Ovary (tissue), 9 donors: Measurements from ENCODE around the gene INF2. TPM values are rescaled to one million over a fixed set of nuclear protein-coding genes. Genes with fewer than 3 reads are reported as not detected.

Experiments used
- DNase-seq, 5 donors: peaks; one replicate each; pipeline ENCODE4 v3.0.0-alpha.2; 2019 to 2020
- H3K27ac ChIP-seq, 2 donors: fragments of 200-600 bp; one replicate each; pipeline versions ENCODE4 v1.5.1 to v1.8.0; 2019 to 2022
- H3K27me3 ChIP-seq: fragments of 200-600 bp; one replicate; pipeline ENCODE4 v1.8.0; 2022
- H3K36me3 ChIP-seq: fragments of 200-600 bp; sonication (generic); one replicate; pipeline ENCODE4 v1.5.1; 2019
- H3K4me1 ChIP-seq: one replicate; pipeline ENCODE4 v1.8.1; 2013; ENCODE audit warnings: mild to moderate bottlenecking, moderate library complexity; ENCODE audit not compliant: insufficient read depth
- H3K4me3 ChIP-seq: fragments of 200-600 bp; sonication (generic); one replicate; pipeline ENCODE4 v1.5.1; 2017
- H3K9me3 ChIP-seq, 2 donors: fragments of 200-600 bp in 1 of 2; sonication (generic) in 1 of 2; one replicate each; pipeline versions ENCODE4 v1.5.1 to v1.8.1; 2013 to 2019; ENCODE audit warnings: mild to moderate bottlenecking in 1 of 2, moderate library complexity in 1 of 2
- EP300 ChIP-seq: sonication (generic); formaldehyde crosslinking; IDR thresholded peaks from one replicate; pipeline ENCODE4 v1.6.1; 2017; ENCODE audit warnings: antibody characterized with exemption
- POLR2A ChIP-seq: fragments of 450-650 bp; IDR thresholded peaks from one replicate; pipeline ENCODE4 v1.6.1; 2017; ENCODE audit warnings: antibody characterized with exemption, mild to moderate bottlenecking, moderate library complexity
- WGBS, 3 donors: extraction: QIAGEN DNeasy Blood & Tissue Kit in 1 of 3; methylation state at CpG; one replicate each; pipeline versions ENCODE4 v1.1.5 to v1.1.7; 2013 to 2017; 5-methylcytosine and 5-hydroxymethylcytosine counted together
- intact Hi-C, 4 donors: fragments of 100-400 bp; cut with DNase I; formaldehyde crosslinking; loops; one replicate each; pipeline versions ENCODE4 v1.11.0 to v1.15.1; 2022 to 2023
- polyA plus RNA-seq, 2 donors: library from polyadenylated mRNA; stranded (reverse); fragments of 200-250 nt in 1 of 2; fragments of 350-450 nt in 1 of 2; fragmentation: Illumina TruSeq in 1 of 2; extraction: RNeasy Lipid Tissue Mini Kit (QIAGEN cat#74804) in 1 of 2; gene quantifications; one replicate each; pipeline ENCODE4 v1.2.3, GENCODE V29; 2013 to 2014
- total RNA-seq, 7 donors: library from RNA; depleted of rRNA in 2 of 7; stranded (reverse); fragments of >200 nt in 2 of 7; fragmentation: NEBNext Ultra II Directional in 3 of 7; extraction: Animal tissue kit (Norgen Biotek cat#: 25700) in 3 of 7; gene quantifications; one replicate each; pipeline versions ENCODE4 v1.1.0 to v1.2.4, GENCODE V29; 2016 to 2023
- TF ChIP-seq, protein P1 (sequence below), 3 donors: fragments of 450-650 bp in 2 of 3; fragments of 200-600 bp in 1 of 3; IDR thresholded peaks; one replicate each; pipeline versions ENCODE4 v1.5.1 to v1.8.0; 2016 to 2022; ENCODE audit warnings: antibody characterized with exemption in 3 of 3, mild to moderate bottlenecking in 1 of 3
- donor health status: DM: no; HTN: no; CAD: no; lungs with moderate emphysema.
- donor health status: DM: no; HTN: no; CAD: no.
- donor health status: Bipolar disorder and iron deficiency.
- donor health status: DM: yes; HTN: yes; CAD: no.
- donor health status: DM: no; HTN: no; CAD: no.
- donor health status: DM: yes; HTN: yes; CAD: no.

Gene INF2
- total and polyA plus RNA-seq, 9 donors, result 6.3 to 40.7 (median 18.4) TPM

DNA sequence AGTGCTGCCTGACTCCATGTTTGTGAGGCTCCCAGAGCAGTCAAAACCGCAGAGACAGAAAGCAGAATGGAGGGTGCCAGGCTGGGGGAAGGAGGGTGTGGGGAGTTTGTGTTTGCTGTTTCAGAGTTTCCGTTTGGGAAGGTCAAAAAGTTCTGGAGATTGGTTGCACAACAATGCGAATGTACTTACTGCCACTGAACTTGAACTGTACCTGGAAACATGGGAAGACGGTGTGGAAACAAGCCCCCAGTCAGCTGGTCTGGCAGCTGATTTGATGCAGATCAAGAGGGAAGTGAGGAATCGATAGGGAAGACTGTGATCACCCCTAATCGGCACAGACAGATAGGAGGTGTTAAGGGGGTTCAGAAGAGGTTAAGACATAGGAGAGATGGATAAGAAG, 35.3 kb upstream of the INF2 start:
- H3K27ac ChIP-seq, result no peak overlapping the region
- 86 to 92% (median 90%) methylated on average over 6 of the region's 6 CpGs for WGBS, 3 donors
- H3K4me3 ChIP-seq, result no peak overlapping the region
- peaks cover 3% of the 10 kb centered on the region for H3K4me1 ChIP-seq
- no peaks in the 10 kb centered on the region for H3K36me3 ChIP-seq
- TF ChIP-seq, protein P1, sequence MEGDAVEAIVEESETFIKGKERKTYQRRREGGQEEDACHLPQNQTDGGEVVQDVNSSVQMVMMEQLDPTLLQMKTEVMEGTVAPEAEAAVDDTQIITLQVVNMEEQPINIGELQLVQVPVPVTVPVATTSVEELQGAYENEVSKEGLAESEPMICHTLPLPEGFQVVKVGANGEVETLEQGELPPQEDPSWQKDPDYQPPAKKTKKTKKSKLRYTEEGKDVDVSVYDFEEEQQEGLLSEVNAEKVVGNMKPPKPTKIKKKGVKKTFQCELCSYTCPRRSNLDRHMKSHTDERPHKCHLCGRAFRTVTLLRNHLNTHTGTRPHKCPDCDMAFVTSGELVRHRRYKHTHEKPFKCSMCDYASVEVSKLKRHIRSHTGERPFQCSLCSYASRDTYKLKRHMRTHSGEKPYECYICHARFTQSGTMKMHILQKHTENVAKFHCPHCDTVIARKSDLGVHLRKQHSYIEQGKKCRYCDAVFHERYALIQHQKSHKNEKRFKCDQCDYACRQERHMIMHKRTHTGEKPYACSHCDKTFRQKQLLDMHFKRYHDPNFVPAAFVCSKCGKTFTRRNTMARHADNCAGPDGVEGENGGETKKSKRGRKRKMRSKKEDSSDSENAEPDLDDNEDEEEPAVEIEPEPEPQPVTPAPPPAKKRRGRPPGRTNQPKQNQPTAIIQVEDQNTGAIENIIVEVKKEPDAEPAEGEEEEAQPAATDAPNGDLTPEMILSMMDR (IDR thresholded peaks at IDR 0.05), result no peak
- TF ChIP-seq EP300, result no peak
- TF ChIP-seq POLR2A, result no peak
- no peaks in the 10 kb centered on the region for H3K27me3 ChIP-seq
- intact Hi-C loops, result loop anchor here in 3 of 4 donors (5.0 kb wide), 1 partner anchor 53 kb away; no protein-coding TSS in a partner anchor
- H3K9me3 ChIP-seq, result no peaks in the 10 kb centered on the region
- no peak for DNase-seq

GRCh38 chr14:104655128-104655848, 34.1 kb upstream of the INF2 start:
- Histone ChIP-seq H3K27ac (no peak overlapping the region), H3K36me3 (no peaks in the 10 kb centered on the region), H3K4me1 (no peaks in the 10 kb centered on the region), H3K4me3 (no peak overlapping the region), H3K27me3 (no peaks in the 10 kb centered on the region), H3K9me3 (no peaks in the 10 kb centered on the region)
- no peak for DNase-seq
- intact Hi-C loops, result no loop called here
- TF ChIP-seq, protein P1 (IDR thresholded peaks at IDR 0.05), result no peak
- TF ChIP-seq POLR2A (no peak), EP300 (no peak)
- 76 to 85% (median 81%) methylated on average over 14 of the region's 14 CpGs for WGBS, 3 donors

DNA sequence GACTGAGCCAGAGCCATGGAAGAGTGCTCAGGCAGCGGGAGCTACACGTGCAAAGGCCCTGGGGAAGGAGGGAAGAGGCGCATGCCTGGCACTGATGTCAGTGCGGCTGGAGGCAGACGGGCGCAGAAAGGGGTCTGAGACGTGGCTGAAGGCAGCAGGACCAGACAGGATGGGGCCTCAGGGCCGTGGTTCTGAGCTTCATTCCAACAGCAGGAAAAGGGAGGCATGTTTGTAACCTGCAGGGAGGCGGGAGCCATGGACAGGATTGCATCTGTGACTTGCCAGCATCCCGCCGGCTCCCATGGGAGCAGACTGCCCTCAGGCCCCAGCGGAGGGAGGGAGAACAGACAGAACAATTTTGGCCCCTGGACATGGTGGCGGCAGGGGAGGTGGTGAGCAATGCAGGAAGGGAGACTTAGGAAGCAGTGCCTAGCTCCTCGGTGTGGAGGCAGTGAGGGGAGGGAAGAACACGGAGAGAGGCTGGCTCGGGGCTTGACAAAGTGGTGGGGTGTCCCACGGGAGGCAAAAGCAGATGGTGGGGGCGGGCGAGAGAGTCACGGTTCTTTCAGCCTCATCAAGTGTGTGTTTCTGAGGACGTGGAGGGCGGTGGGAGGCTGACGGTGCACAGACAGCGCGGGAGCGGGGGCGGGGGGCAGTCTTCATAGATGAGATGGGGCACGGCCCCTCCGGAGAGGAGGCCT, 33.3 kb upstream of the INF2 start:
- Histone ChIP-seq H3K27ac (no peak overlapping the region), H3K4me1 (no peaks in the 10 kb centered on the region), H3K27me3 (no peaks in the 10 kb centered on the region), H3K9me3 (peaks cover 0 to 4% of the 10 kb centered on the region in 2 donors), H3K4me3 (no peak overlapping the region), H3K36me3 (no peaks in the 10 kb centered on the region)
- DNase-seq, result no peak
- WGBS, 3 donors, result 42 to 47% (median 46%) methylated on average over 29 of the region's 29 CpGs
- intact Hi-C loops, result no loop called here
- TF ChIP-seq, protein P1 (IDR thresholded peaks at IDR 0.05), result no peak
- TF ChIP-seq EP300, result no peak

DNA sequence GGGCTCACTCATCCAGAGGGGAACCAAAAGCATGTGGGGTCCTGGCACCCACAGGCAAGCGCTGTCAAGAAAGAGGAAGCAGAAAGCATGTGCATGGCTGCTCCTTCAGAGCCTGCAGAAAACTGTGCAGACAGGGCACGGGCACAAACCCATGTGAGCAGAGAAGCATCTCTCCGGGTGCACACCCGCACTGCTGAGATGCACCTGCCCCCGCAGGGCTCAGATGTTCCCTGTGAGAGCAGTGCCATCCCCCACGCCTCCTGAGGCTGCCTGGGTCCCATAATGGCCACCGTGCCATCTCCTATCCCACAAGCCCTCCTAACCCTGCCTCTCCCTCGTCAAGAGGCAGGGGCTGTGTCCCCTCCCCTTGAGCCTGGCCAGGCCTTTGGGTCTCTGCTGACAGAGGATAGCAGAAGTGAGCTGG, 32.3 kb upstream of the INF2 start:
- Histone ChIP-seq H3K4me1 (no peaks in the 10 kb centered on the region), H3K4me3 (no peak overlapping the region), H3K27me3 (no peaks in the 10 kb centered on the region), H3K36me3 (no peaks in the 10 kb centered on the region), H3K9me3 (peaks cover 0 to 4% of the 10 kb centered on the region in 2 donors), H3K27ac (no peak overlapping the region)
- intact Hi-C loops, result no loop called here
- no peak for TF ChIP-seq EP300
- TF ChIP-seq POLR2A, result no peak
- TF ChIP-seq, protein P1 (IDR thresholded peaks at IDR 0.05), result no peak
- WGBS, 3 donors, result 61 to 67% (median 64%) methylated on average over 8 of the region's 8 CpGs
- no peak for DNase-seq
